ENCODE results near the gene IDI2.

Gene IDI2

DNA sequence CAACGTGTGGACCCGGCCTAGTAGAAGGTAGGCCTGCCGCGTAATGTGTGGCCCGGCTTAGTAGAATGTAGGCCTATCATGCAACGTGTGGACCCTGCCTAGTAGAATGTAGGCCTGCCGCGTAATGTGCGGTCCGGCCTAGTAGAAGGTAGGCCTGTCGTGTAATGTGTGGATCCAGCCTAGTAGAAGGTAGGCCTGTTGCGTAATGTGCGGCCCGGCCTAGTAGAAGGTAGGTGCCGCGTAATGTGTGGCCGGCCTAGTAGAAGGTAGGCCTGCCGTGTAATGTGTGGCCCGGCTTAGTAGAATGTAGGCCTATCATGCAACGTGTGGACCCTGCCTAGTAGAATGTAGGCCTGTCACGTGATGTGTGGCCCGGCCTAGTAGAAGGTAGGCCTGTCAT, 49.3 kb downstream of the IDI2 start:
- no peak for DNase-seq

DNA sequence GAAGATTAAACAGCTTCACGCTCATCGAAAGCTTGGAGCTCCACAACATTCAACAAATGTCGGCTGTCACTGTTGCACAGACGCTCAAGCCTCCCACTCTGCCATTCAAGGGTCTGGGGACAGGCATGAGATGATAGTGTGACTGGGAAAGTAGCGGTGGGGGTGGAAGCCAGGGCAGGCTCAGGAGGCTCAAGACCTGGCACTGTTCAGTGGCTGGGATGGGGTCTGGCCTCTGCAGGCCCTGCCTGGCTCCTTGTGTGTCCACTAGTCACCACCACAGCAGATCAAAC, 50.9 kb downstream of the IDI2 start:
- no peak for DNase-seq

- no peak for DNase-seq
Observed at GRCh38 chr10:974038-974784, 51.4 kb downstream of the IDI2 start.

GRCh38 chr10:972763-973162, 52.9 kb downstream of the IDI2 start:
- DNase-seq, result no peak

GRCh38 chr10:971613-972012, 54.0 kb downstream of the IDI2 start:
- no peak for DNase-seq

- no peak for DNase-seq
Observed at GRCh38 chr10:971150-971542, 54.5 kb downstream of the IDI2 start.

- DNase-seq, result no peak
Observed at GRCh38 chr10:970311-971149, 55.1 kb downstream of the IDI2 start.

DNA sequence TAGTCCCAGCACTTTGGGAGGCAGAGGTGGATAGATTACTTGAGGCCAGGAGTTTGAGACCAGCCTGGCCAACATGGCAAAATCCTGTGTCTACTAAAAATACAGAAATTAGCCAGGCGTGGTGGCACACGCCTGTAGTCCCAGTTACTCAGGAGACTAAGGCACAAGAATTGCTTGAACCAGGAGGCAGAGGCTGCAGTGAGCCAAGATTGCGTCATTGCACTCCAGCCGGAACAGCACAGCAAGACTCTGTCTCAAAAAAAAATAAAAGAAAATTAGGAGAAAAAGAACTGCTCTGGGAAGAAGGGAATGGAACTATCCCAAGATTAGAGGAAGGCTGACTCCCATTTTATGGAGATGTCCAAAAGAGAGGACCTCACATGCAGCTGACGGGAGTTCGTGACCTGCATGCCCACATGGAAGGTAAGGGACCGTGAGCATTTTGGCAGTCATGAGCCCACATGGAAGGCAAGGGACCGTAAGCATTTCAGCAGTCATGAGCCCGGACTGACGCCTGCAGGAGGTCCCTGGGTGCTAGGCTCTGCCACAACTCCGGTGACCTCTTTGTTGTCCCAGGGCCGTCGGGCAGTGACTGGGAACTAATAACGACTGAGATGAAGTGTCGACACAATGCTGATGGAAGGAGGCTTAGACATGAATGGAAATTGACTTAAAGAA, 56.0 kb downstream of the IDI2 start:
- no peak for DNase-seq

All from islet precursor cell (in vitro differentiated cells).